COLO668 (cell line): ENCODE measurements around the gene BMP8B.
"Not testable (repeated sequence)": the region's sequence is repeated elsewhere in the genome, so short reads cannot be mapped to it uniquely, and the experiment has no call there.

Experiments used
- DNase-seq: peaks from one replicate; lab custom pipeline; 2025; ENCODE audit not compliant: unreplicated experiment; lab: John Stamatoyannopoulos, UW

BMP8B gene

GRCh38 chr1:39779137-39779536 lies 9.5 kb downstream of the BMP8B start:
- DNase-seq, result no peak

GRCh38 chr1:39778463-39779099 lies 10.1 kb downstream of the BMP8B start:
- DNase-seq, result not testable (repeated sequence)

GRCh38 chr1:39777896-39778295 lies 10.8 kb downstream of the BMP8B start:
- DNase-seq, result not testable (repeated sequence)

GRCh38 chr1:39777306-39777705 lies 11.4 kb downstream of the BMP8B start:
- no peak for DNase-seq

- DNase-seq, result no peak
Observed at GRCh38 chr1:39776886-39777285, 11.8 kb downstream of the BMP8B start.

- DNase-seq, result no peak
Observed at GRCh38 chr1:39776400-39776713, 12.3 kb downstream of the BMP8B start.

- DNase-seq, result not testable (repeated sequence)
Observed at GRCh38 chr1:39775676-39776399, 12.8 kb downstream of the BMP8B start.

- DNase-seq, result not testable (repeated sequence)
Observed at GRCh38 chr1:39775141-39775540, 13.5 kb downstream of the BMP8B start.

- not testable (repeated sequence) for DNase-seq
Observed at GRCh38 chr1:39773369-39773979, 15.2 kb downstream of the BMP8B start.

- DNase-seq, result not testable (repeated sequence)
Observed at GRCh38 chr1:39771022-39771532, 17.6 kb downstream of the BMP8B start, which contains the start of gene OXCT2. TSS of gene OXCT2 (minus strand) at chr1:39771348. CDS start at chr1:39771255, 93 bp downstream.

- DNase-seq, result not testable (repeated sequence)
Observed at GRCh38 chr1:39770100-39771021, 18.3 kb downstream of the BMP8B start.

- DNase-seq, result not testable (repeated sequence)
Observed at GRCh38 chr1:39769502-39769901, 19.2 kb downstream of the BMP8B start.

GRCh38 chr1:39766466-39766865 lies 22.2 kb downstream of the BMP8B start:
- not testable (repeated sequence) for DNase-seq

- not testable (repeated sequence) for DNase-seq
Observed at GRCh38 chr1:39764512-39764911, 24.2 kb downstream of the BMP8B start.

- DNase-seq, result not testable (repeated sequence)
Observed at GRCh38 chr1:39763619-39764374, 24.9 kb downstream of the BMP8B start.

GRCh38 chr1:39762550-39763540 lies 25.8 kb downstream of the BMP8B start:
- no peak for DNase-seq

GRCh38 chr1:39761557-39762260 lies 27.0 kb downstream of the BMP8B start:
- no peak for DNase-seq

GRCh38 chr1:39761016-39761415 lies 27.6 kb downstream of the BMP8B start:
- DNase-seq, result no peak
